Heart left ventricle (tissue), 16 donors: Measurements from ENCODE around the gene GGACT. TPM values are rescaled to one million over a fixed set of nuclear protein-coding genes. Genes with fewer than 3 reads are reported as not detected.
"Not testable (repeated sequence)": the region's sequence is repeated elsewhere in the genome, so short reads cannot be mapped to it uniquely, and the experiment has no call there.

Experiments
- ATAC-seq, 4 donors: fragments of 200-7000 bp; cut with Tn5 transposase; one replicate each; pipeline ENCODE4 v1.9.1; 2020 to 2022; ENCODE audit warnings: moderate library complexity in 4 of 4, mild to moderate bottlenecking in 3 of 4, moderate number of reproducible peaks in 1 of 4
- DNase-seq, 5 donors: peaks; one replicate each; pipeline ENCODE4 v3.0.0-alpha.2; 2020
- H3K27ac ChIP-seq, 12 donors: fragments of 200-600 bp; sonication (generic) in 4 of 12; one replicate each; pipeline versions ENCODE4 v1.5.0 to v1.8.0; 2016 to 2022; ENCODE audit warnings: mild to moderate bottlenecking in 2 of 12
- H3K27me3 ChIP-seq, 9 donors: fragments of 200-600 bp; sonication (generic) in 2 of 9; one replicate each; pipeline versions ENCODE4 v1.5.1 to v1.8.0; 2016 to 2022; ENCODE audit warnings: mild to moderate bottlenecking in 3 of 9
- H3K36me3 ChIP-seq, 9 donors: fragments of 200-600 bp; sonication (generic) in 2 of 9; one replicate each; pipeline versions ENCODE4 v1.5.0 to v1.8.0; 2018 to 2022; ENCODE audit warnings: mild to moderate bottlenecking in 2 of 9
- H3K4me1 ChIP-seq, 12 donors: fragments of 200-600 bp; sonication (generic) in 4 of 12; one replicate each; pipeline versions ENCODE4 v1.5.0 to v1.8.0; 2016 to 2022; ENCODE audit warnings: mild to moderate bottlenecking in 3 of 12
- H3K4me3 ChIP-seq, 12 donors: fragments of 200-600 bp; sonication (generic) in 4 of 12; one replicate each; pipeline versions ENCODE4 v1.5.0 to v1.8.0; 2017 to 2022; ENCODE audit warnings: mild to moderate bottlenecking in 9 of 12, moderate library complexity in 4 of 12
- H3K9me3 ChIP-seq, 12 donors: fragments of 200-600 bp; sonication (generic) in 4 of 12; one replicate each; pipeline versions ENCODE4 v1.5.0 to v1.8.0; 2016 to 2022; ENCODE audit warnings: mild to moderate bottlenecking in 1 of 12
- CTCF ChIP-seq, 12 donors: fragments of 200-600 bp; sonication (generic) in 4 of 12; IDR thresholded peaks; one replicate each; pipeline versions ENCODE4 v1.5.0 to v1.8.0; 2018 to 2022; ENCODE audit warnings: antibody characterized with exemption in 12 of 12, mild to moderate bottlenecking in 5 of 12
- POLR2A ChIP-seq, 2 donors: fragments of 450-650 bp; IDR thresholded peaks; one replicate each; pipeline ENCODE4 v1.6.1; 2017; ENCODE audit warnings: antibody characterized with exemption in 2 of 2, mild to moderate bottlenecking in 2 of 2, moderate library complexity in 2 of 2
- WGBS, 4 donors: extraction: QIAGEN DNeasy Blood & Tissue Kit in 2 of 4; methylation state at CpG; one replicate each; pipeline versions ENCODE4 v1.1.5 to v1.1.7; 2013 to 2018; 5-methylcytosine and 5-hydroxymethylcytosine counted together
- intact Hi-C, 10 donors: fragments of 100-400 bp; cut with DNase I; formaldehyde crosslinking; loops; one replicate each; pipeline versions ENCODE4 v1.11.1 to v1.14.2; 2022
- polyA plus RNA-seq, 2 donors: library from polyadenylated mRNA; stranded (reverse); fragments of 200-250 nt; gene quantifications; one replicate each; pipeline ENCODE4 v1.2.3, GENCODE V29; 2013
- total RNA-seq, 9 donors: library from RNA; depleted of rRNA in 2 of 9; stranded (reverse); fragments of >200 nt in 2 of 9; fragmentation: NEBNext Ultra II Directional in 3 of 9; extraction: Animal tissue kit (Norgen Biotek cat#: 25700) in 3 of 9; gene quantifications; one replicate each; pipeline versions ENCODE4 v1.1.0 to v1.2.4, GENCODE V29; 2016 to 2023
- donor health status: ischemic (EF 13 %, LVEDD 7.1; RV severe dilation, severe dysfunction).
- donor health status: healthy with polysubstance abuse.
- donor health status: DM: no; HTN: yes; CAD: no.
- donor health status: DM: no; HTN: no; CAD: no.
- donor health status: ischemic (EF 25% LVEDD 6.9; RV normal size, moderate dysfunction).
- donor health status: ischemic (EF 25% LVEDD 5.7; RV mildly dilated, moderate dysfunction).
- donor health status: healthy.
- donor health status: DM: yes; HTN: yes; CAD: no.
- donor health status: ischemic (EF 35%, LVEDD 5.7; RV mildly dilated, moderate dysfunction).
- donor health status: nonischemic (EF 11% LVEDD 7.7; RV severe dilation, severe dysfunction).
- donor health status: DM: yes; HTN: yes; CAD: no.
- donor health status: PGD.
- donor health status: ischemic (EF 29% LVEDD 5.4; RV normal size, mild dysfunction).
- donor health status: nonischemic (EF 23%, LVEDD 6.1; RV moderate dilation, normal function).

The GGACT gene
- total and polyA plus RNA-seq, 11 donors = 0.34 to 3.9 (median 1.3) TPM

DNA sequence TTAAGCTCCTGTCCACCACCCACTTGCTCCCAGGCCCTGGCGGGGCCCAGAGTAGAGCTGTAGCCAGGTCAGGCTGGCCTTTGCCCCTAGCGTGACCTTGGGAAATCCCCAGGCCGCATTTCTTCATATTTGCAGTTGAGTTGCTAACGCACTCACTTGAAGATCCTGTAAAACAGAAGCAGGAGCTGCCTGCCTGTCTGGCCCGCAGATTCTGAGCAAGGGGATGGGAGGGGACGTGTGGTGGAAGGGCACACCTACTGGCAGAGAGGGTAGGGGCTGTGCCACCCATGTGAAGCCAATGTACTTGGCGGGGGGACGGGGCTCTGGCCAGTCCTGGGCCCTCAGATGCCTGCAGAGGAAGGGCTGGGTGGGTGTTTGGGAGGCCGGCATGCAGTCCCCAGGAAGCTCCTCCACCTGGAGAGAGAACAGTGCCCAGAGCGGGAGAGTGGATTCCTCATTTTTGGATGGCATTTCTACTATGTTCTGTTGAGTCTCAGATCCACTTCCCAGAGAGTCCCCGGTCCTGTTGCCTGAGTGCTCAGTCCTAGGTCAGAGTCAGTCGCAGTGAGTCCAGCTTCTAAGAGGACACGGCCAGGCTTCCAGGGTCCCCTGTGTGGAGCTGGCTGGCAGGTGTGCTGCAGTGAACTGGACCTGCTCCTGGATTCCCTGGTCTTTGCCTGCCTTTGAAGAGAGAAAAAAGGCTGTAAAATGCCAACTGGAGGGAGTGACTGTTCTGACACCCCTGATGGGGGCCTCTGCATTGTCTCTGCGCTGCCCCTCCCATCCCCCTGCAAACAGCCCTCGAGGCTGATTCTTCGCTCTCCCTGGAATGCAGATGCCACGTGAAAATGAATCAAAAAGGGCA is 62.9 kb downstream of the GGACT start:
- no peak for TF ChIP-seq POLR2A (IDR thresholded peaks at IDR 0.05)
- TF ChIP-seq CTCF (IDR thresholded peaks at IDR 0.05) = no peak
- no peaks in the 10 kb centered on the region for H3K4me1 ChIP-seq
- 92 to 95% (median 93%) methylated on average over 15 to 17 of the region's 17 CpGs for WGBS, 4 donors
- intact Hi-C loops = no loop called here
- ATAC-seq = peak in 1 of 4 donors; percentile 20
- H3K9me3 ChIP-seq = no peaks in the 10 kb centered on the region
- no peak overlapping the region for H3K4me3 ChIP-seq
- H3K27me3 ChIP-seq = no peaks in the 10 kb centered on the region
- DNase-seq = no peak
- H3K27ac ChIP-seq = no peak overlapping the region
- peaks cover 0 to 37% (median 21%) of the 10 kb centered on the region in 9 donors for H3K36me3 ChIP-seq

- intact Hi-C loops, ATAC-seq, H3K4me1 ChIP-seq, H3K9me3 ChIP-seq, H3K4me3 ChIP-seq, H3K27me3 ChIP-seq, DNase-seq, H3K27ac ChIP-seq: not testable (repeated sequence)
- peaks cover 0 to 31% (median 15%) of the 10 kb centered on the region in 9 donors for H3K36me3 ChIP-seq
- 94 to 97% (median 96%) methylated on average over 5 of the region's 5 CpGs for WGBS, 4 donors
Observed at GRCh38 chr13:100524688-100525087, 63.9 kb downstream of the GGACT start.

GRCh38 chr13:100523981-100524386 is 64.6 kb downstream of the GGACT start:
- TF ChIP-seq POLR2A (IDR thresholded peaks at IDR 0.05) (no peak), CTCF (IDR thresholded peaks at IDR 0.05) (no peak)
- 86 to 95% (median 89%) methylated on average over 7 to 8 of the region's 8 CpGs for WGBS, 4 donors
- intact Hi-C loops = no loop called here

GRCh38 chr13:100523411-100523810 is 65.2 kb downstream of the GGACT start:
- TF ChIP-seq POLR2A (IDR thresholded peaks at IDR 0.05) (no peak), CTCF (IDR thresholded peaks at IDR 0.05) (no peak)
- peaks cover 0 to 19% (median 6%) of the 10 kb centered on the region in 9 donors for H3K36me3 ChIP-seq
- H3K27ac ChIP-seq = no peak overlapping the region
- H3K27me3 ChIP-seq = no peaks in the 10 kb centered on the region
- ATAC-seq (no peak), DNase-seq (no peak)
- WGBS, 4 donors = 94 to 98% (median 95%) methylated on average over 14 of the region's 14 CpGs
- H3K4me1 ChIP-seq = no peaks in the 10 kb centered on the region
- no peaks in the 10 kb centered on the region for H3K9me3 ChIP-seq
- intact Hi-C loops = no loop called here
- H3K4me3 ChIP-seq = no peak overlapping the region

More at GRCh38 chr13:100523981-100524386, 64.6 kb downstream of the GGACT start:
- ATAC-seq (no peak), DNase-seq (no peak)
- Histone ChIP-seq H3K27me3 (no peaks in the 10 kb centered on the region), H3K36me3 (peaks cover 0 to 24% (median 9%) of the 10 kb centered on the region in 9 donors), H3K27ac (no peak overlapping the region), H3K9me3 (no peaks in the 10 kb centered on the region), H3K4me1 (no peaks in the 10 kb centered on the region), H3K4me3 (no peak overlapping the region)
